HEK293 (cell line): ENCODE measurements around the gene MYRIP.

Source experiments
- CTCF ChIA-PET: fragments of 350-600 bp; formaldehyde crosslinking; extraction: SDS; loops from one replicate; lab custom pipeline; 2021; ENCODE audit warnings: antibody characterized with exemption; lab: Yijun Ruan, JAX
- POLR2A ChIA-PET: fragments of 300-600 bp; formaldehyde crosslinking; extraction: SDS; loops from one replicate; lab custom pipeline; 2020; ENCODE audit warnings: antibody characterized with exemption, inconsistent platforms; lab: Yijun Ruan, JAX
- H3K27ac ChIP-seq: fragments of 200-500 bp; sonication (Bioruptor generic); 2 replicates; pipeline ENCODE4 v1.5.1; 2014; ENCODE audit warnings: low read depth, low read length, control low read depth, inconsistent platforms; ENCODE audit errors: extremely low read depth
- H3K36me3 ChIP-seq, 2 experiments: fragments of 200-500 bp in 1 of 2; sonication (Bioruptor generic) in 1 of 2; 1 replicate in 1 of 2; 2 replicates in 1 of 2; pipeline ENCODE4 v1.5.1; 2014 to 2017; ENCODE audit warnings: inconsistent platforms in 2 of 2, low read length in 2 of 2; ENCODE audit not compliant: control insufficient read depth in 2 of 2, insufficient read depth in 1 of 2
- H3K4me1 ChIP-seq: fragments of 200-500 bp; sonication (Bioruptor generic); 2 replicates; pipeline ENCODE4 v1.5.1; 2014; ENCODE audit warnings: mild to moderate bottlenecking, low read length, inconsistent platforms; ENCODE audit not compliant: control insufficient read depth, insufficient read depth
- H3K4me3 ChIP-seq: 2 replicates; pipeline ENCODE4 v1.5.1; 2011; ENCODE audit warnings: low read depth, mild to moderate bottlenecking, control low read depth, low read length, moderate library complexity
- H3K9me3 ChIP-seq: fragments of 200-500 bp; sonication (Bioruptor generic); 2 replicates; pipeline ENCODE4 v1.5.1; 2014; ENCODE audit warnings: low read depth, low read length, inconsistent platforms; ENCODE audit not compliant: control insufficient read depth, insufficient read depth
- MZF1 ChIP-seq: fragments of 450-650 bp; formaldehyde crosslinking; IDR thresholded peaks from 2 replicates; pipeline ENCODE4 v1.5.1; 2017; ENCODE audit warnings: missing biosample characterization, missing genetic modification characterization, borderline replicate concordance
- OSR2 ChIP-seq: fragments of 450-650 bp; formaldehyde crosslinking; IDR thresholded peaks from 2 replicates; pipeline ENCODE4 v1.5.1; 2016; ENCODE audit warnings: missing biosample characterization, missing genetic modification characterization
- OVOL3 ChIP-seq: fragments of 450-650 bp; formaldehyde crosslinking; IDR thresholded peaks from 2 replicates; pipeline ENCODE4 v1.5.1; 2016; ENCODE audit warnings: missing biosample characterization, missing genetic modification characterization
- RBAK ChIP-seq: fragments of 450-650 bp; formaldehyde crosslinking; IDR thresholded peaks from 2 replicates; pipeline ENCODE4 v1.5.1; 2016; ENCODE audit warnings: missing biosample characterization, missing genetic modification characterization
- SETDB1 ChIP-seq: IDR thresholded peaks from one replicate; pipeline ENCODE4 v1.6.1; 2017; ENCODE audit warnings: mild to moderate bottlenecking, low read length, moderate library complexity, mixed read lengths; ENCODE audit not compliant: insufficient read length
- SP3 ChIP-seq: fragments of 450-650 bp; formaldehyde crosslinking; IDR thresholded peaks from 2 replicates; pipeline ENCODE4 v1.5.1; 2016; ENCODE audit warnings: missing biosample characterization, missing genetic modification characterization
- SP7 ChIP-seq: fragments of 450-650 bp; formaldehyde crosslinking; IDR thresholded peaks from 2 replicates; pipeline ENCODE4 v1.5.1; 2016; ENCODE audit warnings: missing biosample characterization, missing genetic modification characterization
- TCF7L2 ChIP-seq: IDR thresholded peaks from 2 replicates; pipeline ENCODE4 v1.6.1; 2011; ENCODE audit warnings: low read depth, mild to moderate bottlenecking, inconsistent platforms, low read length, moderate library complexity, borderline replicate concordance
- ZBTB48 ChIP-seq: fragments of 450-650 bp; formaldehyde crosslinking; IDR thresholded peaks from 2 replicates; pipeline ENCODE4 v1.5.1; 2016; ENCODE audit warnings: missing biosample characterization, missing genetic modification characterization
- ZNF138 ChIP-seq: fragments of 450-650 bp; formaldehyde crosslinking; IDR thresholded peaks from 2 replicates; pipeline ENCODE4 v1.5.1; 2016; ENCODE audit warnings: missing biosample characterization, missing genetic modification characterization, borderline replicate concordance
- ZNF184 ChIP-seq: fragments of 450-650 bp; IDR thresholded peaks from 2 replicates; pipeline ENCODE4 v1.5.1; 2018; ENCODE audit warnings: missing biosample characterization, mild to moderate bottlenecking, missing genetic modification characterization
- ZNF335 ChIP-seq: fragments of 450-650 bp; formaldehyde crosslinking; conservative IDR thresholded peaks from 2 replicates; pipeline ENCODE4 v1.5.1; 2016; ENCODE audit warnings: missing biosample characterization, missing genetic modification characterization
- ZNF366 ChIP-seq: fragments of 450-650 bp; formaldehyde crosslinking; conservative IDR thresholded peaks from 2 replicates; pipeline ENCODE4 v1.5.1; 2016; ENCODE audit warnings: missing biosample characterization, missing genetic modification characterization
- ZNF558 ChIP-seq: fragments of 450-650 bp; formaldehyde crosslinking; IDR thresholded peaks from 2 replicates; pipeline ENCODE4 v1.5.1; 2016; ENCODE audit warnings: missing biosample characterization, missing genetic modification characterization
- ZNF596 ChIP-seq: fragments of 450-650 bp; IDR thresholded peaks from 2 replicates; pipeline ENCODE4 v1.5.0; 2018; ENCODE audit warnings: missing biosample characterization, mild to moderate bottlenecking, missing genetic modification characterization, moderate library complexity
- ZNF600 ChIP-seq: fragments of 450-650 bp; formaldehyde crosslinking; IDR thresholded peaks from 2 replicates; pipeline ENCODE4 v1.5.1; 2016; ENCODE audit warnings: missing biosample characterization, missing genetic modification characterization
- ZNF621 ChIP-seq: fragments of 450-650 bp; formaldehyde crosslinking; IDR thresholded peaks from 2 replicates; pipeline ENCODE4 v1.5.1; 2017; ENCODE audit warnings: missing biosample characterization, missing genetic modification characterization
- ZNF654 ChIP-seq: fragments of 450-650 bp; formaldehyde crosslinking; IDR thresholded peaks from 2 replicates; pipeline ENCODE4 v1.5.1; 2016; ENCODE audit warnings: low read depth, missing biosample characterization, missing genetic modification characterization
- ZNF658 ChIP-seq: fragments of 450-650 bp; formaldehyde crosslinking; IDR thresholded peaks from 2 replicates; pipeline ENCODE4; 2016; ENCODE audit warnings: missing biosample characterization, missing genetic modification characterization
- ZNF707 ChIP-seq: fragments of 450-650 bp; formaldehyde crosslinking; IDR thresholded peaks from 2 replicates; pipeline ENCODE4 v1.5.1; 2016; ENCODE audit warnings: missing biosample characterization, missing genetic modification characterization
- ZSCAN16 ChIP-seq: fragments of 450-650 bp; formaldehyde crosslinking; IDR thresholded peaks from 2 replicates; pipeline ENCODE4 v1.5.1; 2016; ENCODE audit warnings: missing biosample characterization, missing genetic modification characterization
- TF ChIP-seq, protein P1 (sequence below): fragments of 450-650 bp; formaldehyde crosslinking; IDR thresholded peaks from 2 replicates; pipeline ENCODE4 v1.5.1; 2016; ENCODE audit warnings: missing biosample characterization, missing genetic modification characterization
- TF ChIP-seq, protein P2 (sequence below): fragments of 450-650 bp; formaldehyde crosslinking; IDR thresholded peaks from 2 replicates; pipeline ENCODE4 v1.5.1; 2016; ENCODE audit warnings: missing biosample characterization, missing genetic modification characterization
- TF ChIP-seq, protein P3 (sequence below): fragments of 450-650 bp; formaldehyde crosslinking; IDR thresholded peaks from 2 replicates; pipeline ENCODE4 v1.5.1; 2016; ENCODE audit warnings: missing biosample characterization, missing genetic modification characterization, borderline replicate concordance
- TF ChIP-seq, protein P4 (sequence below): fragments of 450-650 bp; formaldehyde crosslinking; optimal IDR thresholded peaks from 2 replicates; pipeline ENCODE3; 2016; ENCODE audit warnings: missing biosample characterization, mild to moderate bottlenecking, missing genetic modification characterization
- TF ChIP-seq, protein P5 (sequence below): fragments of 450-650 bp; formaldehyde crosslinking; IDR thresholded peaks from 2 replicates; pipeline ENCODE4 v1.5.1; 2016; ENCODE audit warnings: missing biosample characterization, missing genetic modification characterization

The MYRIP gene

DNA sequence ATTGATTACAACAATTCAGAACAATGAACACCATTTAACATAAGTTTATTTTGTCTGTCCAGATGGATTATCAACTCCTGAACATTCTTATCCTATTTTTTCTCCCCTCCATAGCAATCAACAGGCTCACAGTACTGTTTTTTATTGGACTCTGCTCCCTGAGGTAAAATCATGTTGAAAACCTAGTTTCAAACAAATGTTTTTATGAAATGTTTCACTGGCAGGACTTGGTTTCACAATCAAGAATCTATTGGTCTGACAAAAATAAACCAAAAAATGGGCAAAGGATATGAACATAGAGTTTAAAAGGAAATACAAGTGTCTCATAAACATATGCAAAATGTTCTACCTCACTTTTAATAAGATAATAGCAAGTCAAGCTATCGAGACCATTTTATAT, 2.6 kb upstream of the MYRIP start:
- H3K27ac ChIP-seq, result no peak overlapping the region
- ChIA-PET CTCF (no interaction called here), POLR2A (no interaction called here)
- H3K9me3 ChIP-seq, result no peaks in the 10 kb centered on the region
- H3K4me3 ChIP-seq, result no peak overlapping the region
- H3K36me3 ChIP-seq, result no peaks in the 10 kb centered on the region
- TF ChIP-seq SETDB1 (no peak), ZNF366 (no peak), ZNF658 (tag by site-specific recombination) (no peak), ZNF138 (tag by site-specific recombination) (no peak), RBAK (tag by site-specific recombination) (no peak), ZNF707 (tag by site-specific recombination) (no peak), ZNF621 (tag by site-specific recombination) (no peak), ZNF184 (no peak), ZNF596 (tag by site-specific recombination) (no peak), ZSCAN16 (tag by site-specific recombination) (no peak), ZNF654 (no peak), OSR2 (tag by site-specific recombination) (no peak), MZF1 (no peak), ZNF600 (tag by site-specific recombination) (no peak), ZBTB48 (tag by site-specific recombination) (no peak)
- TF ChIP-seq, protein P1, sequence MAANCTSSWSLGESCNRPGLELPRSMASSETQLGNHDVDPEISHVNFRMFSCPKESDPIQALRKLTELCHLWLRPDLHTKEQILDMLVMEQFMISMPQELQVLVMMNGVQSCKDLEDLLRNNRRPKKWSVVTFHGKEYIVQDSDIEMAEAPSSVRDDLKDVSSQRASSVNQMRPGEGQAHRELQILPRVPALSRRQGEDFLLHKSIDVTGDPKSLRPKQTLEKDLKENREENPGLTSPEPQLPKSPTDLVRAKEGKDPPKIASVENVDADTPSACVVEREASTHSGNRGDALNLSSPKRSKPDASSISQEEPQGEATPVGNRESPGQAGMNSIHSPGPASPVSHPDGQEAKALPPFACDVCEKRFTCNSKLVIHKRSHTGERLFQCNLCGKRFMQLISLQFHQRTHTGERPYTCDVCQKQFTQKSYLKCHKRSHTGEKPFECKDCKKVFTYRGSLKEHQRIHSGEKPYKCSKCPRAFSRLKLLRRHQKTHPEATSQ (tag by site-specific recombination), result no peak
- TF ChIP-seq, protein P2, sequence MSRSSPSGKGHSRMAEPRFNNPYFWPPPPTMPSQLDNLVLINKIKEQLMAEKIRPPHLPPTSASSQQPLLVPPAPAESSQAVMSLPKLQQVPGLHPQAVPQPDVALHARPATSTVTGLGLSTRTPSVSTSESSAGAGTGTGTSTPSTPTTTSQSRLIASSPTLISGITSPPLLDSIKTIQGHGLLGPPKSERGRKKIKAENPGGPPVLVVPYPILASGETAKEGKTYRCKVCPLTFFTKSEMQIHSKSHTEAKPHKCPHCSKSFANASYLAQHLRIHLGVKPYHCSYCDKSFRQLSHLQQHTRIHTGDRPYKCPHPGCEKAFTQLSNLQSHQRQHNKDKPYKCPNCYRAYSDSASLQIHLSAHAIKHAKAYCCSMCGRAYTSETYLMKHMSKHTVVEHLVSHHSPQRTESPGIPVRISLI, result no peak
- TF ChIP-seq, all 188 proteins: peak for 0
- no peaks in the 10 kb centered on the region for H3K4me1 ChIP-seq

DNA sequence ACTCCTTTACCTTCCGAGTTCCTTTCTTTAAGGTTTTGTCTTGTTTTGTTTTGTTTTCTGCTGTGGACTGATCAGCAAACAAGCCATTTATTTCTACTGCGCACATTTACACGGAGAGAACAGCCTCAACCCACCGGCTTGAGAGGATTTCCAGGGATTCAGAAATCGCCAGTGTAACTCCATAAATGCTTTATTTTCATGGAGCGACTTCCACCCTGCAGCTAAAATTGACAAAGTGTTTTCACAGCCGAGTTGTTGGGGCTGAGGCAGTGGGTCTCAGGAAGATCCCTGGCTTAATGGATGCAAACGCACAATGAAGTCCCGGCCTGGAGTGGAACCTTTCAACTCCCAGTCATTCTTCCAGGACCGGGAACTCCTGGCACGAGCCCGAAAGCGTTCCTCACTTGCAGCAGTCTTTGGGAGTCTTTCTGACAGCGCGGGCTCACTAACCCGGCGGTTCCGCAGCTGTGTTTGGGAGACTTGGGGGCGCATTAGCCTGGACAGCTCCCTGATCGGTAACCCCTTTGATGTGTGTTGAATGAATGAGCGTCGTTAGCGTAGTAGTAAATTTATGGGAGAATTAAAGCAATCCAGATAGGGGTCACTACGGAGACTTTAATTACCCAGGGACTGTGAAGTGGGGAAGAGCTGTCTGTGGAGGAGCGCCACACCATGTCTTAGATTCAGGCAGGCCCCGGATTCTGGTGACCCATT, 785 bp upstream of the MYRIP start:
- CTCF ChIA-PET, result no interaction called here
- POLR2A ChIA-PET, result no interaction called here
- no peaks in the 10 kb centered on the region for H3K9me3 ChIP-seq
- TF ChIP-seq SP7 (tag by site-specific recombination) (no peak), ZNF335 (tag by site-specific recombination) (peak; percentile 68), OVOL3 (tag by site-specific recombination) (no peak), SP3 (tag by site-specific recombination) (no peak), ZNF596 (tag by site-specific recombination) (no peak), TCF7L2 (peak; percentile 79; the same call in 1 of the 2 replicates), ZNF558 (no peak)
- TF ChIP-seq, protein P3, sequence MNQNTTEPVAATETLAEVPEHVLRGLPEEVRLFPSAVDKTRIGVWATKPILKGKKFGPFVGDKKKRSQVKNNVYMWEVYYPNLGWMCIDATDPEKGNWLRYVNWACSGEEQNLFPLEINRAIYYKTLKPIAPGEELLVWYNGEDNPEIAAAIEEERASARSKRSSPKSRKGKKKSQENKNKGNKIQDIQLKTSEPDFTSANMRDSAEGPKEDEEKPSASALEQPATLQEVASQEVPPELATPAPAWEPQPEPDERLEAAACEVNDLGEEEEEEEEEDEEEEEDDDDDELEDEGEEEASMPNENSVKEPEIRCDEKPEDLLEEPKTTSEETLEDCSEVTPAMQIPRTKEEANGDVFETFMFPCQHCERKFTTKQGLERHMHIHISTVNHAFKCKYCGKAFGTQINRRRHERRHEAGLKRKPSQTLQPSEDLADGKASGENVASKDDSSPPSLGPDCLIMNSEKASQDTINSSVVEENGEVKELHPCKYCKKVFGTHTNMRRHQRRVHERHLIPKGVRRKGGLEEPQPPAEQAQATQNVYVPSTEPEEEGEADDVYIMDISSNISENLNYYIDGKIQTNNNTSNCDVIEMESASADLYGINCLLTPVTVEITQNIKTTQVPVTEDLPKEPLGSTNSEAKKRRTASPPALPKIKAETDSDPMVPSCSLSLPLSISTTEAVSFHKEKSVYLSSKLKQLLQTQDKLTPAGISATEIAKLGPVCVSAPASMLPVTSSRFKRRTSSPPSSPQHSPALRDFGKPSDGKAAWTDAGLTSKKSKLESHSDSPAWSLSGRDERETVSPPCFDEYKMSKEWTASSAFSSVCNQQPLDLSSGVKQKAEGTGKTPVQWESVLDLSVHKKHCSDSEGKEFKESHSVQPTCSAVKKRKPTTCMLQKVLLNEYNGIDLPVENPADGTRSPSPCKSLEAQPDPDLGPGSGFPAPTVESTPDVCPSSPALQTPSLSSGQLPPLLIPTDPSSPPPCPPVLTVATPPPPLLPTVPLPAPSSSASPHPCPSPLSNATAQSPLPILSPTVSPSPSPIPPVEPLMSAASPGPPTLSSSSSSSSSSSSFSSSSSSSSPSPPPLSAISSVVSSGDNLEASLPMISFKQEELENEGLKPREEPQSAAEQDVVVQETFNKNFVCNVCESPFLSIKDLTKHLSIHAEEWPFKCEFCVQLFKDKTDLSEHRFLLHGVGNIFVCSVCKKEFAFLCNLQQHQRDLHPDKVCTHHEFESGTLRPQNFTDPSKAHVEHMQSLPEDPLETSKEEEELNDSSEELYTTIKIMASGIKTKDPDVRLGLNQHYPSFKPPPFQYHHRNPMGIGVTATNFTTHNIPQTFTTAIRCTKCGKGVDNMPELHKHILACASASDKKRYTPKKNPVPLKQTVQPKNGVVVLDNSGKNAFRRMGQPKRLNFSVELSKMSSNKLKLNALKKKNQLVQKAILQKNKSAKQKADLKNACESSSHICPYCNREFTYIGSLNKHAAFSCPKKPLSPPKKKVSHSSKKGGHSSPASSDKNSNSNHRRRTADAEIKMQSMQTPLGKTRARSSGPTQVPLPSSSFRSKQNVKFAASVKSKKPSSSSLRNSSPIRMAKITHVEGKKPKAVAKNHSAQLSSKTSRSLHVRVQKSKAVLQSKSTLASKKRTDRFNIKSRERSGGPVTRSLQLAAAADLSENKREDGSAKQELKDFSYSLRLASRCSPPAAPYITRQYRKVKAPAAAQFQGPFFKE, result no peak
- TF ChIP-seq, protein P4, sequence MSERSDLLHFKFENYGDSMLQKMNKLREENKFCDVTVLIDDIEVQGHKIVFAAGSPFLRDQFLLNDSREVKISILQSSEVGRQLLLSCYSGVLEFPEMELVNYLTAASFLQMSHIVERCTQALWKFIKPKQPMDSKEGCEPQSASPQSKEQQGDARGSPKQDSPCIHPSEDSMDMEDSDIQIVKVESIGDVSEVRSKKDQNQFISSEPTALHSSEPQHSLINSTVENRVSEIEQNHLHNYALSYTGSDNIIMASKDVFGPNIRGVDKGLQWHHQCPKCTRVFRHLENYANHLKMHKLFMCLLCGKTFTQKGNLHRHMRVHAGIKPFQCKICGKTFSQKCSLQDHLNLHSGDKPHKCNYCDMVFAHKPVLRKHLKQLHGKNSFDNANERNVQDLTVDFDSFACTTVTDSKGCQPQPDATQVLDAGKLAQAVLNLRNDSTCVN (tag by site-specific recombination), result peak; percentile 12
- TF ChIP-seq, protein P5, sequence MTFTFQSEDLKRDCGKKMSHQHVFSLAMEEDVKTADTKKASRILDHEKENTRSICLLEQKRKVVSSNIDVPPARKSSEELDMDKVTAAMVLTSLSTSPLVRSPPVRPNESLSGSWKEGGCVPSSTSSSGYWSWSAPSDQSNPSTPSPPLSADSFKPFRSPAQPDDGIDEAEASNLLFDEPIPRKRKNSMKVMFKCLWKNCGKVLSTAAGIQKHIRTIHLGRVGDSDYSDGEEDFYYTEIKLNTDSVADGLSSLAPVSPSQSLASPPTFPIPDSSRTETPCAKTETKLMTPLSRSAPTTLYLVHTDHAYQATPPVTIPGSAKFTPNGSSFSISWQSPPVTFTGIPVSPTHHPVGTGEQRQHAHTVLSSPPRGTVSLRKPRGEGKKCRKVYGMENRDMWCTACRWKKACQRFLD (tag by site-specific recombination), result no peak

More for the DNA sequence above, 785 bp upstream of the MYRIP start:
- Histone ChIP-seq H3K36me3 (no peaks in the 10 kb centered on the region), H3K4me1 (no peaks in the 10 kb centered on the region), H3K27ac (no peak overlapping the region; the same call in 1 of the 2 replicates), H3K4me3 (peak overlapping the region; percentile 38)
